ENCODE measurements around the gene SLC38A10.

Gene SLC38A10

GRCh38 chr17:81332118-81332834 lies 37.2 kb upstream of the SLC38A10 start:
- intact Hi-C loops (cut with DNase I), result no loop called here
- no peak for DNase-seq

GRCh38 chr17:81331527-81332043 lies 36.5 kb upstream of the SLC38A10 start:
- DNase-seq, result no peak
- intact Hi-C loops (cut with DNase I), result no loop called here

GRCh38 chr17:81330884-81331245 lies 35.8 kb upstream of the SLC38A10 start:
- intact Hi-C loops (cut with DNase I), result no loop called here
- DNase-seq, result no peak

- no peak for DNase-seq
These were observed 35.1 kb upstream of the SLC38A10 start for GRCh38 chr17:81329927-81330883.

GRCh38 chr17:81328978-81329926 lies 34.1 kb upstream of the SLC38A10 start:
- intact Hi-C loops (cut with DNase I), result no loop called here
- DNase-seq, result no peak

More at GRCh38 chr17:81329927-81330883, 35.1 kb upstream of the SLC38A10 start:
- intact Hi-C loops (cut with DNase I), result no loop called here

- intact Hi-C loops (cut with DNase I), result no loop called here
- no peak for DNase-seq
These were observed 33.4 kb upstream of the SLC38A10 start for GRCh38 chr17:81328489-81328888.

GRCh38 chr17:81325714-81326358 lies 30.7 kb upstream of the SLC38A10 start:
- DNase-seq, result no peak
- intact Hi-C loops (cut with DNase I), result no loop called here

GRCh38 chr17:81324851-81325713 lies 30.0 kb upstream of the SLC38A10 start:
- no peak for DNase-seq
- intact Hi-C loops (cut with DNase I), result no loop called here

GRCh38 chr17:81324177-81324850 lies 29.2 kb upstream of the SLC38A10 start:
- DNase-seq, result peak in 1 of 10 donors; percentile 84
- intact Hi-C loops (cut with DNase I), result no loop called here

GRCh38 chr17:81323411-81323868 lies 28.3 kb upstream of the SLC38A10 start:
- intact Hi-C loops (cut with DNase I), result no loop called here
- peak in 1 of 10 donors; percentile 83 for DNase-seq

GRCh38 chr17:81323083-81323369 lies 27.9 kb upstream of the SLC38A10 start:
- intact Hi-C loops (cut with DNase I), result no loop called here
- no peak for DNase-seq

GRCh38 chr17:81322271-81323082 lies 27.4 kb upstream of the SLC38A10 start:
- peak in 1 of 10 donors; percentile 86 for DNase-seq
- intact Hi-C loops (cut with DNase I), result no loop called here

- DNase-seq, result no peak
- intact Hi-C loops (cut with DNase I), result no loop called here
These were observed 23.0 kb upstream of the SLC38A10 start for GRCh38 chr17:81317961-81318605.

- no peak for DNase-seq
- intact Hi-C loops (cut with DNase I), result no loop called here
These were observed 22.4 kb upstream of the SLC38A10 start for GRCh38 chr17:81317530-81317821.

GRCh38 chr17:81315885-81316391 lies 20.8 kb upstream of the SLC38A10 start:
- DNase-seq, result no peak

GRCh38 chr17:81315129-81315884 lies 20.2 kb upstream of the SLC38A10 start:
- intact Hi-C loops (cut with DNase I), result no loop called here

More at GRCh38 chr17:81315885-81316391, 20.8 kb upstream of the SLC38A10 start:
- intact Hi-C loops (cut with DNase I), result no loop called here

More at GRCh38 chr17:81315129-81315884, 20.2 kb upstream of the SLC38A10 start:
- peak in 3 of 10 donors; percentile 45 to 91 (median 46) for DNase-seq

Measured in posterior cingulate gyrus (tissue), 11 donors.